HG02610 (cell line): ENCODE measurements around the gene ZNF688.
A peak's percentile ranks its signal among the peaks of the same experiment; 100 is the strongest.

Experiments used
- ATAC-seq: cut with Tn5 transposase; IDR thresholded peaks from one replicate; pipeline ENCODE4 v1.9.1; 2021; ENCODE audit warnings: mild to moderate bottlenecking, moderate library complexity; ENCODE audit not compliant: unreplicated experiment

ZNF688 gene

GRCh38 chr16:30585400-30586191 lies 14.1 kb upstream of the ZNF688 start, which contains the start of gene ZNF785:
TSS of gene ZNF785 (minus strand) at chr16:30585697. CDS start at chr16:30585611, 86 bp downstream.
- peak; percentile 86 for ATAC-seq

- ATAC-seq, result peak; percentile 24
These were observed 13.5 kb upstream of the ZNF688 start for GRCh38 chr16:30585022-30585399.

DNA sequence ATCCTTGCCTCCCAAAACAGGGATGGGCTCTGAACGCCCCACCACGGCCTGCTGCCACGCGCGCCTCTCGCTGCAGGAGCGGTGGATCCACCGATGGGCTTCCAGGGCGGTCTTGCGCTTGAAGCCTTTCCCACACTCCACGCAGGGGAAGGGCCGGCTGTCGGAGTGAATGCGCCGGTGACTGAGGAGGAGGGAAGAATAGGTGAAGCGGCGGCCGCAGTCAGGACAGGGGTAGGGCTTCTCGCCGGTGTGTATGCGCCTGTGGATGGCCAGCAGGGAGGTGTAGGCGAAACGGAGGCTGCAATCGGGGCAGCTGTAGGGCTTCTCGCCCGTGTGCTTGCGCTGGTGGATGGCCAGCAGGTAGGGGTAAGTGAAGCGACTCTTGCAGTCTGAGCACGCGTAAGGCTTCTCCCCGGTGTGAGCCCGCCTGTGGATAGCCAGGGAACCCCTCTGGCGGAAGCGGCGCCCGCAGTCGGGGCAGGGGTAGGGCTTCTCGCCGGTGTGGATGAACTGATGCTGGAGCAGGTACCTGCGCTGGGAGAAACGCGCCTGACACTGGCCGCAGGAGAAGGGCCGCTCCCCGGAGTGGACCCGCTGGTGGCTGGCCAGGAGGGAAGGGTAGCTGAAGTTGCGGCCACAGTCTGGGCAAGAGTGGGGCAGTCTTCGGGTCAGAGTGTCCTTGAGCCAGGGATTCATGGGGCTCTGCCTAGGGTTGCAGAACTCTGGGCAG lies 11.3 kb upstream of the ZNF688 start:
- ATAC-seq, result no peak

DNA sequence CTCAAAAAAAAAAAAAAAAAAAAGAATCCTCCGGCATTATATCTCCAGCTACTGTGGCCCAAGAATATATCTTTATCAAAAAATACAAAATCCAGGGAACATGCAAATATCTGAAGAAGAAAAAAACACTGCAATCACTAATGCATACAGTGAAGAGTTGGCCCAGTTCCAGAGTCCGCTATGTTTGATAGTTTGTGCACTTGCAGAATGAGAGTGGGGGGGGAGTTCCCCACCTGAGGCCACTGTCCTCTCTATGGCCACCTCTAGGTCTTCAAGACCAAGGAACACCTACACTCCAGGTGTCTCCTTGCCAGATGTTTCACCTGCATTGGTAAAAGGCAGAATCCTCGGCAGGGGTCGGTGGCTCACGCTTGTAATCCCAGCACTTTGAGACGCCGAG lies 9.9 kb upstream of the ZNF688 start:
- no peak for ATAC-seq

DNA sequence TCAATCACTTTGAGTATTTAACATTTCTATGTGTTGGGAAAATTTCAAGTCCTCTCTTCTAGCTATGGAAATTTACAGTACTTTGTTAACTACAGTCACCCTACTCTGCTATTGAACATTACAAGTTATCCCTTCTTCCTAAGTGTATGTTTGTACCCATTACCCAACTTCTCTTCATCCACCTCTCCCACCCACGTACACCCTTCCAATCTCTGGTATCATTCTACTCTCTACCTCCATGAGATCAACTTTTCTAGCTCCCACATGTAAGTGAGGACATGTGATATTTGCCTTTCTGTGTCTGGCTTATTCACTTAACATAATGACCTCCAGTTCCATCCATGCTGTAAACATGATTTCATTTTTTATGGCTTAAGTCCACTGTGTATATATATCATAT lies 3.2 kb upstream of the ZNF688 start:
- no peak for ATAC-seq

DNA sequence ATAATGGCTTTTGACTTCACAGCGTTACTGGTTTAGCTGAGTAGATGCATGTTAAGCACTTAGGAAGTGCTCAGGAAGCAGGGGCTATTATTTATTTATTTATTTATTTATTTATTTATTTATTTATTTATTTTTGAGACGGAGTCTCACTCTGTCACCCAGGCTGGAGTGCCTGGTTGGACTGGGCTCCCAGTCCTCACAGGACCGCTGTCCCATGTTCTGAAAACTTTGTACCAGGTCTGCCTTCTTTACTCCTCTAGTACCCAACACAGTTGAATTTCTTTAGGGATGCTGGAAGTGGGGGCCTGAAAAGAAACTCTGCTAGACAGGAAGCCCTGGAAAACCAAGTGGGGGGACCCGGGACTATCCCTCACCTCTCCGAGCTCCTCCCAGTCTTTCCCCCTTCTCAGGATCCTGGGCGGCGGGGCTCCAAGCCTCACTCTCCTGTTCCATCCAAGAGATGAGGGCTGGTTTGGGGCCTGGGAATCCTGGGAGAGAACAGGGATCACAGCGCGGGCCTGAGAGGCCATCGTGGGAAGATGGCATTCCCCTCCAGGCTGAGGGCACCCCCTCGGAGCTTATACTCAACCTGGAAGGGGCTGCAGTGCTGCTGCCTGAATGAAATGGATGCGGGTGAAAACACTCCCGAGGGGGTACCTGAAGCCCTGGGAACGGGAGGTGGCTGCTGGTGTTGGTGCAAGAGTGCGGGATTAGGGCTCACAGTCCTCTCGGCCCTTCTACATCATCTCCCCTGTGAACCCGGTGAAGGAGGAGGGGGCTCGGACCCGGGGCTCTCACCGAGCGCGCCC lies 674 bp downstream of the ZNF688 start:
- ATAC-seq, result no peak

GRCh38 chr16:30569746-30570635 lies 1.5 kb downstream of the ZNF688 start:
- ATAC-seq, result no peak

DNA sequence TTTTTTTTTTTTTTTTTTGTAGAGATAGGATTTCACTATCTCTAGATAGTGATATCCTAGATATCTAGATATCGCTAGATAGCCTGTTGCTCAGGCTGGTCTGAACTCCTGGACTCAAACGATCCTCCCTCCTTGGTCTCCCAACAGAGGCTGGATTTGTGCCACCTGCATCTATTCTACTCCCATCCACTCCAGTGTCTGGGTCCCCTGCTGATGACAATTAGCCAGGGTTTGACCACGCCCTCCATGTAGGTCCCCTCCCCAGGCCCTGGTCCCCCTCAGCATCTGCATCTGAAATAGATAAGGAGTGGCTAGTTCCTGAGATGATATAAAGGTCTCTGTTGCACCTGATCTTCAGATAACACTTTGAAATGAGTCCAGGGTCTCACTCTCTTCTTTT lies 2.2 kb downstream of the ZNF688 start:
- no peak for ATAC-seq

DNA sequence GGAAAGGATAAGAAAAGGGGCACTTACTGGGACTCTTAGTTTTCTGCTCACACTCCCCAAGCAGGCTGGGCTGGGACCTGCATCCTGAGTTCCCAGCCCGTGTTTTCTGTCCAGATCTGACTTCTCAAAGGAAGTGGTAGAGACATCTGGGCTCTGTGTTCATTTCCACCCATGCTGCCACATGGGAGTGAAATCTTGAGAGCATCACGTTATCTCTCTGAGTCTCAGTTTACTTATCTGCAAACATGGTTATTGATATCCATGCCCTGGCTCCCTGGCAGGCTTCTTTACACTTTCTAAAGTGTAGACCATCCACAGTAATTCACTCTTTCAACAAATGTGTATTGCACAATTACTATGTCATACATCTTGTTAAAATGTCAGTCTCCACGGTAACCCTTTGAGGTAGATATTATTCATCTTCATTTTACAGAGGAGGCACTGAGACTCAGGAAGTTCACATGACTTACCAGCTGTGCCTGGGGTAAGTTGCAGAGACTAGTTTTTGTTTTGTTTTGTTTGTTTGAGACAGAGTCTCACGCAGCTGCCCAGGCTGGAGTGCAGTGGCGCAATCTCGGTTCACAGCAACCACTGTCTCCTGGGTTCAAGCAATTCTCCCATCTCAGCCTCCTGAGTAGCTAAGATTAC lies 3.4 kb downstream of the ZNF688 start:
- ATAC-seq, result peak; percentile 50

DNA sequence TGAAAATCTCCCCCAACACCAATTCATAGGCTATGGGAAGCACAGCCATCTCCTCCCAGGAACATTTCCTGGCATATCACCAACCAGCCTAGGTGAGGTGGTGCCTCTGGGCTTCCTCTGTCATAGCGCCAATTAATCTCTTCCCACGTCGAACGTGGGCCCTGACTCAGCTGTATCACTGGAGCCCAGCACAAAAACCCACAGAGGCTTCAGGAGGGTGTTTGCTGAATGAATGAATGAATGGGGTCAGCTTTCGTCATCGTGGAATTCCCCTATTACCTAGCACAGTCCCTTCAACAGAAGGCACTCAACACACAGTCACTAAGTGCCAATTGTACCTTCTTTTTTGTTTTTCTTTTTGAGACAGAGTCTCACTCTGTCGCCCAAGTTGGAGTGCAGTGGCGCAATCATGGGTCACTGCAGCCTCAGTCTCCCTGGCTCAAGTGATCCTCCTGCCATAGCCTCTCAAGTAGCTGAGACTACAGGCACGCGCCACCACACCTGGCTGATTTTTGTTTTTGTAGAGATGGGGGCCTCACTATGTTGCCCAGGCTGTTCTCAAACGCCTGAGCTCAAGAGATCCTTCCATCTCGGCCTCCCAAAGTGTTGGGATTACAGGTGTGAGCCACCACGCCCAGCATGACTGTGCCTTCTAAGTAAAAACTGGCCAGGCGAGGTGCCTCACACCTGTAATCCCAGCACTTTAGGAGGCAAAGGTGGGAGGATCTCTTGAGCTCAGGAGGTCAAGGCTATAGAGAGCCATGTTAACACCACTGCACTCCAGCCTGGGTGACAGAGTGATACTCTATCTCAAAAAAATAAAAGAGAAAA lies 4.1 kb downstream of the ZNF688 start:
- peak; percentile 25 for ATAC-seq

GRCh38 chr16:30566531-30566930 lies 5.0 kb downstream of the ZNF688 start:
- no peak for ATAC-seq

DNA sequence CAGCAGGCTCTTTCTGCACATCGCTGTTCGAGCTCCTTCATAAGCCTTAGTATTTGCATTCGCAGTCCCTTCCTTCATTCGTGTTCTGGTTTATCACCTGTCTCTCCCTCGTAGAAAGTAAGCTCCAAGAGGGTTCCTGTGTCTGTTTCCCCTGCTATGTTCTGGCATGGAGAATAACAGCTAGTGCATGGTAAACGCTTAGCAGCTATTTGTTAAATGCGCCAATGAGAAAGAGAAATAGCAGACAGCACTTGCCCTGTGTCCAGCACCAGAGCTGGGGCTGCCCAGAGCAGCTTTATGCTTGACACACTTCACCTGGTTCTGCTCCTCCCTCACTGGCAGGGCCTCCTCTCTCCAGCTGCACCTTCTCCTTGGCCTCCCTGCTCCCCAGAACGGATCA lies 5.5 kb downstream of the ZNF688 start:
- no peak for ATAC-seq

- no peak for ATAC-seq
These were observed 6.0 kb downstream of the ZNF688 start for GRCh38 chr16:30565526-30565925.

- ATAC-seq, result no peak
These were observed 9.5 kb downstream of the ZNF688 start for GRCh38 chr16:30562021-30562420.

DNA sequence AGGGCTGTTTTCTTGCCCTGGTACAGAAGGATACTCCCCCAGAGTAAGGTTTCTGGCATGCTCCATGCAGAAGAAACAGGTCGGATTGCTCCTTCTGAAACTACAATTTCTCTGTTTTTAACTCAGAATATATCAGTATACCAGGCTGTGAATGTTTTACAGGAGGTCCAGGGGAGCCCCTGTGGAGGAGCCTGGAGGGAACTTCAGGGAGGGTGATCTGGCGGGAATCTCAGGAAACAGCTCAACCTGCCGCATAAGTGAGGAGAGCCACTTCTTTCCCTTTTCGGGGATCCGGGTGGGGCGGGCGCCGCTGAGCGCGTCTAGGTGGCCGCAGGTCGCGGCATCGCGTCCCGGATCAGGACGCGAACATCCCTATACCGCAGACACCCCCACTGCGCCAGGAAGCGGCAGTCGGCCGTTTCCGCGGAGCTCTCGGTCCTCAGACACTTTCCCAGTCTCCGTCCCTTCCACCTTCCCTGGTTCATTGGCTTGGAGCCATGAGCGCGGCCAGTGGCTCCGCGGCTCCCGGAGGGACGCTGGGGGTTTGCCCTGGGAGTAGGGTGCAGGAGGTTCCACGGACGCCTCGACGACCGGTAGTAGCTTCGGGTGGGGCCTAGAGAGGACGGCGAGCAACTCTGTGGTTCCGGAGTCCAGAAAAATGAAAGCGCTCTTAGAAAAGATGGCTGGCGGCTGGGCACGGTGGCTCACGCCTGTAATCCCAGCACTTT lies 10.3 kb downstream of the ZNF688 start:
- no peak for ATAC-seq

DNA sequence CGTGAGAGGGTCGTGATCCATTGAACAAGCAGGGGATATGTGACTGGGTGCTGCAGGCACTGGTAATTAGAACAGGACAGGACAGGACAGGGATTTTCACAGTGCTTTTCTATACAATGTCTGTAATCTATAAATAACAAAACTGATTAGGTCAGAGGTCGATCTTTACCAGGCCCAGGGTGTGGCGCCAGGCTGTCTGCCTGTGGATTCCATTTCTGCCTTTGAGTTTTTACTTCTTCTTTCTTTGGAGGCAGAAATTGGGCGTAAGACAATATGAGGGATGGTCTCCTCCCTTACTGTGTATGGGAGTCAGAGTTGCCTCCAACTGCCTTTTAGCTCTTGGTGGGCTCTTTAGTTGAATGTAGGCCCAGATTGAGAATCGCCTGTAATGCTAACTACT lies 11.8 kb downstream of the ZNF688 start:
- ATAC-seq, result no peak

GRCh38 chr16:30558789-30559377 lies 12.6 kb downstream of the ZNF688 start:
- no peak for ATAC-seq
